ENCODE data around the gene DCDC2B.

Gene DCDC2B

DNA sequence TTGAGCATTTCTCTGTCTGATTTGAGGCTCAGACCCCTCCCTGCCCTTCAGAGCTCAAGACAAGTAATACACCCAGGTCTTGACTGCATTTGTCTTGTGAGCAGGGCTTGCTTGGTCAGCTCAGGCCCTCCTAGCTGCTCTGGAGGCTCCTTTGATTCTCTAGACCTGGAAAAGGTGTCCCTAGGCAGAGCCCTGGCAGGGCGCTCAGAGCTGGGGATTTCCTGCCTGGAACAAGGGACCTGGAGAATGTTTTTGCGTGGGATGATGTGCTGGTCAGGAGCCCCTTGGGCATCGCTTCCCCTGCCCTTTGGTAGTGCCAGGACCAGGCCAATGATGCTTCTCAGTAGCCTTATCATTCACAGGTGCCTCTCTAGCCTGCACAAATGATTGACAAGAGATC lies 13.4 kb upstream of the DCDC2B start:
- H3K9ac ChIP-seq (ENCODE audit: low read length) = no peak overlapping the region

DNA sequence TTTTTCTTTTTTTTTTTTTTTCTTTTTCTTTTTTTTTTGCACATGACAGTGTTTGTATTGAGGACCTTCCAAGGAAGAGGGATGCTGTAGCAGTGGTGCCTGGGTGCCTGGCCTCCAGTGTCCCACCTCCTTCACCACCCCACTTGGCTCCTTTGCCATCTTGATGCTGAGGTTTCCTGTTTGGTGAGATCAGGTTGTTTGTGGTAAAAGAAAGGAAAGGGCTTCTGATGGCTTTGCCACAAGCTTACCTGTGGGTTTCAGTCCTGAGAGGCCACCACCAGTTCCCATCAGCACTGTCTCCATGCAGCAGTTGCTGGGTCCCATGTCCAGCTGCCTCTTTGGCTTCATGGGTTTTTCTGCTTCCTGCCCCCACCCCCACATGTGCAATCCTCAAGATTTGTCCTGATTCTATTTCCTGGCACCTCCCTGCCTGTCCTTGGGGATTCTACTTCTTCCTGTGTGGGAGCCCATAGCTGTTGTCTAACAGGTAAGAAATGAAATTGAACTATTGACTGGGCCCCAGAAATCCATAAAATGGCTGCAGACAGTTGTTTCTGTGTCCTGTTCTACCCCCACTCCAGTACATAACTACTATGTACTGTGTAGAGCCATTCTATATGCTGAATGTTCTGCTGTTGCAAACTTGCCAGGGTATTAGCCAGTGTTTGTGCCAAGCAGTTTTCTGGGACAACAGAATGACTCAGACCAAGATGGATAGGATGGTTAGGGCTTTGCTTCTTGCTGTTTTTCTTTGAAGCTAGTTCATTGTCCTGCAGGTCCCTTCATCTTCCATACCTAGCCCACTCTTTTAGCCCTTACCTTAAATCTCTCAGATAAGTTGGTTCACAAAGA lies 12.7 kb upstream of the DCDC2B start:
- Histone ChIP-seq H3K9me3 (ENCODE audit: insufficient read depth, low read length) (no peaks in the 10 kb centered on the region), H2AFZ (ENCODE audit: low read depth, low read length, severe bottlenecking) (no peak overlapping the region), H3K4me2 (ENCODE audit: low read depth, low read length, poor library complexity, severe bottlenecking) (no peak overlapping the region), H3K4me3 (ENCODE audit: insufficient read depth, low read length, poor library complexity, severe bottlenecking) (no peak overlapping the region), H3K79me2 (ENCODE audit: insufficient read depth, low read length) (no peaks in the 10 kb centered on the region), H3K27me3 (ENCODE audit: low read length) (no peaks in the 10 kb centered on the region), H3K9ac (ENCODE audit: low read length) (no peak overlapping the region), H3K9me2 (replicated peaks; ENCODE audit: insufficient read depth, low read length) (no peaks in the 10 kb centered on the region), H4K20me1 (ENCODE audit: low read depth, low read length) (no peaks in the 10 kb centered on the region), H3K36me3 (ENCODE audit: low read length) (peaks cover 18% of the 10 kb centered on the region), H3F3A (ENCODE audit: insufficient read depth) (peaks cover 11% of the 10 kb centered on the region), H3K27ac (ENCODE audit: low read depth, low read length) (no peak overlapping the region)
- TF ChIP-seq EZH2phosphoT487 (conservative IDR thresholded peaks at IDR 0.05; ENCODE audit: low read length) = no peak
- TF ChIP-seq, protein P1, sequence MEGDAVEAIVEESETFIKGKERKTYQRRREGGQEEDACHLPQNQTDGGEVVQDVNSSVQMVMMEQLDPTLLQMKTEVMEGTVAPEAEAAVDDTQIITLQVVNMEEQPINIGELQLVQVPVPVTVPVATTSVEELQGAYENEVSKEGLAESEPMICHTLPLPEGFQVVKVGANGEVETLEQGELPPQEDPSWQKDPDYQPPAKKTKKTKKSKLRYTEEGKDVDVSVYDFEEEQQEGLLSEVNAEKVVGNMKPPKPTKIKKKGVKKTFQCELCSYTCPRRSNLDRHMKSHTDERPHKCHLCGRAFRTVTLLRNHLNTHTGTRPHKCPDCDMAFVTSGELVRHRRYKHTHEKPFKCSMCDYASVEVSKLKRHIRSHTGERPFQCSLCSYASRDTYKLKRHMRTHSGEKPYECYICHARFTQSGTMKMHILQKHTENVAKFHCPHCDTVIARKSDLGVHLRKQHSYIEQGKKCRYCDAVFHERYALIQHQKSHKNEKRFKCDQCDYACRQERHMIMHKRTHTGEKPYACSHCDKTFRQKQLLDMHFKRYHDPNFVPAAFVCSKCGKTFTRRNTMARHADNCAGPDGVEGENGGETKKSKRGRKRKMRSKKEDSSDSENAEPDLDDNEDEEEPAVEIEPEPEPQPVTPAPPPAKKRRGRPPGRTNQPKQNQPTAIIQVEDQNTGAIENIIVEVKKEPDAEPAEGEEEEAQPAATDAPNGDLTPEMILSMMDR (IDR thresholded peaks at IDR 0.05; ENCODE audit: insufficient read depth, low read length, poor library complexity, severe bottlenecking) = no peak

More for the DNA sequence above, 13.4 kb upstream of the DCDC2B start:
- no peak overlapping the region for H3K4me2 ChIP-seq (ENCODE audit: low read depth, low read length, poor library complexity, severe bottlenecking)
- 0 out of 2 replicates have a peak, but pooled peaks cover 9% of the 10 kb centered on the region for H3F3A ChIP-seq (ENCODE audit: insufficient read depth)
- H3K79me2 ChIP-seq (ENCODE audit: insufficient read depth, low read length) = no peaks in the 10 kb centered on the region
- no peak overlapping the region for H3K27ac ChIP-seq (ENCODE audit: low read depth, low read length)
- TF ChIP-seq, protein P1 (IDR thresholded peaks at IDR 0.05; ENCODE audit: insufficient read depth, low read length, poor library complexity, severe bottlenecking) = no peak
- no peak for TF ChIP-seq EZH2phosphoT487 (conservative IDR thresholded peaks at IDR 0.05; ENCODE audit: low read length)
- no peak overlapping the region for H3K4me3 ChIP-seq (ENCODE audit: insufficient read depth, low read length, poor library complexity, severe bottlenecking)
- no peak overlapping the region for H2AFZ ChIP-seq (ENCODE audit: low read depth, low read length, severe bottlenecking)
- no peaks in the 10 kb centered on the region for H3K27me3 ChIP-seq (ENCODE audit: low read length)
- no peaks in the 10 kb centered on the region for H3K9me2 ChIP-seq (replicated peaks; ENCODE audit: insufficient read depth, low read length)
- H3K9me3 ChIP-seq (ENCODE audit: insufficient read depth, low read length) = no peaks in the 10 kb centered on the region
- peaks cover 19% of the 10 kb centered on the region for H3K36me3 ChIP-seq (ENCODE audit: low read length)
- H4K20me1 ChIP-seq (ENCODE audit: low read depth, low read length) = no peaks in the 10 kb centered on the region

DNA sequence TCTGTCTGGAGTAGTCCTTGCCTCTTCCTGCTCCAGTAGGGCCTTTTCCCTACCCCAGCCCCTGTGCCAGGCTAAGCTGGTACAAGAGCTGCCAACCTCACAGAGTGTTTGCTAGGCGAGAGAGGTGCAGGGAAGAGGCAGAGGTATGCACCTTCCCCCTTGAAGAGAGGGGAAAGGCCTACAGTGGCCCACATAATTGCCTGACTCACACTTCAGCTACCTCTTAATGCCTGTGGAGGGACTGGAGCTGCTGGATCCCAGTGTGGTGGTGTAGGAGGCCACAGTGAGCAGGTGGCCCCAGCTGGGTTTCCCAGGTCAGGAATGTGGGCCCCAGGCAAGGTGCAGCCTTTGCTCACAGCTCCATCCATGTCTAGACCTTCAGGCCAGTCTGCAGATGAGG lies 11.8 kb upstream of the DCDC2B start:
- 0 out of 2 replicates have a peak, but pooled peaks cover 1% of the 10 kb centered on the region for H3K79me2 ChIP-seq (ENCODE audit: insufficient read depth, low read length)
- no peak overlapping the region for H3K27ac ChIP-seq (ENCODE audit: low read depth, low read length)

More for the DNA sequence above, 11.8 kb upstream of the DCDC2B start:
- Histone ChIP-seq H3K9me2 (replicated peaks; ENCODE audit: insufficient read depth, low read length) (no peaks in the 10 kb centered on the region), H3K27me3 (ENCODE audit: low read length) (no peaks in the 10 kb centered on the region), H3K36me3 (ENCODE audit: low read length) (peaks cover 9% of the 10 kb centered on the region; the same call in 1 of the 2 replicates), H3K4me2 (ENCODE audit: low read depth, low read length, poor library complexity, severe bottlenecking) (no peak overlapping the region), H3K9me3 (ENCODE audit: insufficient read depth, low read length) (no peaks in the 10 kb centered on the region), H4K20me1 (ENCODE audit: low read depth, low read length) (no peaks in the 10 kb centered on the region), H3K4me3 (ENCODE audit: insufficient read depth, low read length, poor library complexity, severe bottlenecking) (no peak overlapping the region), H3F3A (ENCODE audit: insufficient read depth) (peaks cover 16% of the 10 kb centered on the region), H2AFZ (ENCODE audit: low read depth, low read length, severe bottlenecking) (no peak overlapping the region), H3K9ac (ENCODE audit: low read length) (no peak overlapping the region)
- TF ChIP-seq, protein P1 (IDR thresholded peaks at IDR 0.05; ENCODE audit: insufficient read depth, low read length, poor library complexity, severe bottlenecking) = no peak
- no peak for TF ChIP-seq EZH2phosphoT487 (conservative IDR thresholded peaks at IDR 0.05; ENCODE audit: low read length)

Measured in SU-DHL-6 (cell line).